ENCODE data around the gene SDR39U1. TPM values are rescaled to one million over a fixed set of nuclear protein-coding genes. Genes with fewer than 3 reads are reported as not detected.

SDR39U1 gene
- total RNA-seq, 1 experiment from 2014 or later = 61.8 TPM

- no peak for TF ChIP-seq REST (IDR thresholded peaks at IDR 0.05; ENCODE audit: low read depth)
Measured at GRCh38 chr14:24429395-24430142, 13.0 kb downstream of the SDR39U1 start, which contains the start of the genes CBLN3 and KHNYN (continued).

GRCh38 chr14:24428628-24429394, 13.8 kb downstream of the SDR39U1 start:
- H3K9me2 ChIP-seq (ENCODE audit: insufficient read depth) = no peaks in the 10 kb centered on the region
- intact Hi-C loops (cut with micrococcal nuclease) = no loop called here
- peaks cover 14 to 37% of the 10 kb centered on the region in 2 experiments for H3K4me1 ChIP-seq (ENCODE audit: control insufficient read depth in 1 of 2, insufficient read depth in 2 of 2, low read length in 2 of 2)
- CTCF ChIA-PET = interaction anchor here (1.7 to 4.1 kb wide), 2 partner anchors 13 to 96 kb away, joined by 5 to 162 read pairs; partner anchors contain the start of gene ADCY4
- POLR2A ChIA-PET = interaction anchor here (0.7 to 1.1 kb wide), 2 partner anchors 10 to 17 kb away, joined by 3 to 4 read pairs; no protein-coding TSS in a partner anchor
- H3K9me3 ChIP-seq (ENCODE audit: control insufficient read depth in 1 of 2, insufficient read depth in 1 of 2, low read depth in 1 of 2, low read length in 2 of 2) = no peaks in the 10 kb centered on the region
- peak overlapping the region; percentile 92; the same call in 1 of the 2 replicates for H3K27ac ChIP-seq (ENCODE audit: low read depth, low read length)
- BruUV-seq (replicated peaks) = no TSS peak
- no peaks in the 10 kb centered on the region for H4K20me1 ChIP-seq (ENCODE audit: insufficient read depth)
- peak overlapping the region; percentile 95 for H3K4me2 ChIP-seq (ENCODE audit: low read length)
- peaks cover 10% of the 10 kb centered on the region in 2 experiments; a peak in 2 of 4 replicates for H3K36me3 ChIP-seq (ENCODE audit: control insufficient read depth in 1 of 2, insufficient read depth in 2 of 2, low read length in 2 of 2)
- peaks cover 21% of the 10 kb centered on the region for H3K79me2 ChIP-seq (ENCODE audit: insufficient read depth, low read length)
- DNase-seq (ENCODE audit: low read depth, low spot score) = no peak
- H3K27me3 ChIP-seq (ENCODE audit: insufficient read depth, low read length) = no peaks in the 10 kb centered on the region
- TF ChIP-seq POLR2AphosphoS5 (IDR thresholded peaks at IDR 0.05; ENCODE audit: low read depth, low read length) = no peak
- no peak for TF ChIP-seq RAD21 (IDR thresholded peaks at IDR 0.05; ENCODE audit: low read depth)
- no peak for TF ChIP-seq ZBTB33 (IDR thresholded peaks at IDR 0.05; ENCODE audit: extremely low read depth, insufficient replicate concordance, low read length)
- TF ChIP-seq ZNF274 (IDR thresholded peaks at IDR 0.05; ENCODE audit: low read depth, low read length) = no peak
- TF ChIP-seq FOSL1 (IDR thresholded peaks at IDR 0.05; ENCODE audit: low read depth) = no peak
- peak overlapping the region; percentile 93 to 95 for H3K4me3 ChIP-seq (replicated peaks in 1 of 2; ENCODE audit: low read depth in 1 of 2, low read length in 2 of 2)
- peak overlapping the region; percentile 95 for H3K9ac ChIP-seq (ENCODE audit: low read length)
- no peak overlapping the region for H2AFZ ChIP-seq (ENCODE audit: low read depth, low read length, poor library complexity, severe bottlenecking)
- ATAC-seq = no peak
- RAD21 ChIA-PET (ENCODE audit: low non-redundant PET in 1 of 2, low total read pairs in 2 of 2, uncharacterized antibody in 2 of 2, unreplicated experiment in 2 of 2) = no interaction called here
